ENCODE measurements around the gene SPATA19.

Gene SPATA19

DNA sequence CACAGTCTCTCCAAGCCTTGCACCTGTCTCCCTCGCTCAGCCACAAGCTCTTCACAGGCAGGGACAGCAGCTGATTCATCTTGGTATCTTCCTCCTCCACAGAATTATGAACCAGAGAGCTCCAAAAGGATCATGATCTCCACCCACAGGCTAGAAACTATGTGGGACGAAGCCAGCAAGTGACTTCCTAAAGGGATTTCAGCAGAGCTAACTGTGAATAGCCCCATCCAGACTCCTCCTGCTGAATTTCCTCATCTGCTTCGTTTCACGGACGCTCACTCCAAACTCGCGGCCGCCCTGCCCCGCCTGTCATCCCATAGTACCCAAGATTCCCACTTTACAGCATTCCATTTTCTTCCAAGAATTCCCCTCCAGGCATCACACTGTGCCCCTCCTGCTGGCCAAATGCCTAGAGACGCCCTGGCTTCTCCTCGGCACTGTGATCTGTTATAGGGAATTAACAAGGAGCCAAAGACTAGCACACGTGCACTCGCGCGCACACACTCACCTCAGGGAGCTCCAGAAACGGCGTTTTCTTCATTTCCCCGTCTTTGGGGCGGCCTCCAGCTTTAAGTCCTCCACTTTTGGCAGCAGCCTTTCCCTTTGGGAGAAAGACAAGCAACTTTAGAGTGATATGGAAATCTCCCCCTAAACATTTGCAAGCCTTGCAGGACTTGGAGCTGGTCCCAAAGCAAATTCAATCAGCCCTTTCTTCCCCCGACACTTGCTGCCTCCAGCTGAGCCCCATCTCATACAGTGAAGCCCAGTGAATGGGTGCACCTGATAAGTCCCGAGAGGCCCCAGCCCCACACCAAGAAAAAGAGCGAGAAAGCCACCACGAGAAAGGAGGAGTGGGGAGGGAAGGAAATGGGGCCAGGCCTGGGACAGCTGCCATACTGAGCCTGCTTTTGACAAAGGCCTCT lies 35.5 kb downstream of the SPATA19 start:
- no peak for DNase-seq
- peaks cover 0 to 8% (median 0%) of the 10 kb centered on the region in 4 donors for H3K4me1 ChIP-seq
- H3K27ac ChIP-seq = no peak overlapping the region
- H3K4me3 ChIP-seq = no peak overlapping the region
- no peaks in the 10 kb centered on the region for H3K36me3 ChIP-seq
- intact Hi-C loops (cut with DNase I; ENCODE audit: low total_unique reads) = no loop called here
- no peaks in the 10 kb centered on the region for H3K9me3 ChIP-seq
- TF ChIP-seq, protein P1, sequence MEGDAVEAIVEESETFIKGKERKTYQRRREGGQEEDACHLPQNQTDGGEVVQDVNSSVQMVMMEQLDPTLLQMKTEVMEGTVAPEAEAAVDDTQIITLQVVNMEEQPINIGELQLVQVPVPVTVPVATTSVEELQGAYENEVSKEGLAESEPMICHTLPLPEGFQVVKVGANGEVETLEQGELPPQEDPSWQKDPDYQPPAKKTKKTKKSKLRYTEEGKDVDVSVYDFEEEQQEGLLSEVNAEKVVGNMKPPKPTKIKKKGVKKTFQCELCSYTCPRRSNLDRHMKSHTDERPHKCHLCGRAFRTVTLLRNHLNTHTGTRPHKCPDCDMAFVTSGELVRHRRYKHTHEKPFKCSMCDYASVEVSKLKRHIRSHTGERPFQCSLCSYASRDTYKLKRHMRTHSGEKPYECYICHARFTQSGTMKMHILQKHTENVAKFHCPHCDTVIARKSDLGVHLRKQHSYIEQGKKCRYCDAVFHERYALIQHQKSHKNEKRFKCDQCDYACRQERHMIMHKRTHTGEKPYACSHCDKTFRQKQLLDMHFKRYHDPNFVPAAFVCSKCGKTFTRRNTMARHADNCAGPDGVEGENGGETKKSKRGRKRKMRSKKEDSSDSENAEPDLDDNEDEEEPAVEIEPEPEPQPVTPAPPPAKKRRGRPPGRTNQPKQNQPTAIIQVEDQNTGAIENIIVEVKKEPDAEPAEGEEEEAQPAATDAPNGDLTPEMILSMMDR (IDR thresholded peaks at IDR 0.05) = no peak
- peaks cover 0 to 13% of the 10 kb centered on the region in 2 donors for H3K27me3 ChIP-seq

DNA sequence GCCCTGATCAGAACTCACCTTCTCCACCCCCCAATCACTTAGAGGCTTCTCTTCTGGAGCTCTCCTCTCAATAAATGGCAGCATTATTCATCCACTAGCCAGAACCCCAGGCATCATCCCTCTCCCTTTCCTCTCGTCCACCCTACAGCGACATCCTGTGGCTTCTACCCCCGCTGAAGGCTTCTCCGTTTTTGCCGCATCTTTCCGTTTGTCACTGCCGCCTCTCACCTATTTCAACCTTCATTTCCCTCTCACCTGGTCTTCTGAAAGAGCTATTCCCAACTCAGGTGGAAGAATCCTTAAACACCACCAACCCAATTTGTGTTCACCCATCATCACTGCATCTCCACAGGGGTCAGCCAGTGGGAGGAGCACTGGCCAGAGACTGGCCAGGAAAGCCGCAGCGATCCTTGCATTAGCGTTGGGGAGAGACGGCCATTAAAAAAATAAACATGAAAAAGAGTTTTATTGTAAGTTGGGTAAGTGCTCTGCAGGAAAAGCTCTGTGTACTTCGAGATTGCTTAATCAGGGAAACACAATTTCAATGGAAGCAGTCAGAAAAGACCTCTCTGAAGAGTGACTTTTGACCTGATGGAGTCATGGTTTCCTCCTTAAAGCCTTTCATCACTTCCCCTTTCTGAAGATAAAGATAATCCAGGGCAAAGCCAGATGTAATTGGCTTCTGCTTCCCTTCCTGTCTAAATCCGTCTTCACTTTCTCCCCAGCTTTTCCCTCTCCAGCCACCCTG lies 36.7 kb downstream of the SPATA19 start:
- H3K4me1 ChIP-seq = peaks cover 0 to 8% (median 0%) of the 10 kb centered on the region in 4 donors
- intact Hi-C loops (cut with DNase I; ENCODE audit: low total_unique reads) = no loop called here
- TF ChIP-seq, protein P1 (IDR thresholded peaks at IDR 0.05) = no peak
- DNase-seq = no peak
- peaks cover 0 to 13% of the 10 kb centered on the region in 2 donors for H3K27me3 ChIP-seq
- no peak overlapping the region for H3K27ac ChIP-seq
- H3K4me3 ChIP-seq = no peak overlapping the region
- no peaks in the 10 kb centered on the region for H3K36me3 ChIP-seq
- H3K9me3 ChIP-seq = no peaks in the 10 kb centered on the region

DNA sequence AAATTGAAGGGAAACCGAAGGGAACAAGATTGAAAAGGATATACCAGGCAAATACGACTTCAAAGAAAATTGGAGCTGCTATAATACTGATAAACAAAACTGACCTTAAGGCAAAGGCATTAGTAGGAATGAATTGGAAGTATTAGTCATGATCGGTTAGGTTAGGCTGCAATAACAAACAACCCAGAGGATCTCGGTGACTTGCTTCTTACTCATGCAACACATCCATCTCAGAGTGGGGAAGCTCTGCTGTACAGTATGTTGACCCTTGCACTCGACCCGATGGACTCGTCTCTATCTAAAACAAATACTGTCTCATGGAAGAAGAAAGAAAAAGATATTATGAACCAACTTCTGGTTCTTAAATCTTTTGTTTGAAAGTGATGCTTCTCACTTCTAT lies 42.3 kb downstream of the SPATA19 start:
- intact Hi-C loops (cut with DNase I; ENCODE audit: low total_unique reads) = no loop called here
- H3K27ac ChIP-seq = no peak overlapping the region
- H3K4me3 ChIP-seq = no peak overlapping the region
- DNase-seq = no peak
- no peaks in the 10 kb centered on the region for H3K36me3 ChIP-seq
- H3K9me3 ChIP-seq = no peaks in the 10 kb centered on the region
- H3K27me3 ChIP-seq = no peaks in the 10 kb centered on the region
- TF ChIP-seq, protein P1 (IDR thresholded peaks at IDR 0.05) = no peak
- H3K4me1 ChIP-seq = no peaks in the 10 kb centered on the region

DNA sequence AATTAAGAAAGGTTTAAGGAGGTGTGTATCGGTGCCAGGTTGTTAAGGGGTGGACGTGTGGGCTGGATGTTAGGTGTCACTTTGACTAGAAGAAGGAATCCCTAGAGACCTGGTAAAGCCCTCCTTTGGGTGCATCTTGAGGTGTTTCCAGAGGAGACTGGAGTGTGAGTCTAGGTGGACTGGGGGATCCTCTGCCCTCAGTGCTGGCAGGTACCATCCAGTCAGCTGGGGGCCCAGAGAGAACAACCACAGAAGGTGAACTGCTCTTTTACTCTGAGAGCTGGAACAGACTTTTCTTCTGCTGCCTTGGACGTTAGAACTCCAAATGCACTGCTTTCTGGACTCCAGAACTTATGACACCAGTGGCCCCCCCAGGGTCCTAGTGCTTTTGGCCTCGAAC lies 44.0 kb downstream of the SPATA19 start:
- TF ChIP-seq, protein P1 (IDR thresholded peaks at IDR 0.05) = no peak
- H3K36me3 ChIP-seq = no peaks in the 10 kb centered on the region
- H3K9me3 ChIP-seq = no peaks in the 10 kb centered on the region
- no peaks in the 10 kb centered on the region for H3K27me3 ChIP-seq
- intact Hi-C loops (cut with DNase I; ENCODE audit: low total_unique reads) = no loop called here
- H3K4me3 ChIP-seq = no peak overlapping the region
- no peaks in the 10 kb centered on the region for H3K4me1 ChIP-seq
- no peak overlapping the region for H3K27ac ChIP-seq
- no peak for DNase-seq

DNA sequence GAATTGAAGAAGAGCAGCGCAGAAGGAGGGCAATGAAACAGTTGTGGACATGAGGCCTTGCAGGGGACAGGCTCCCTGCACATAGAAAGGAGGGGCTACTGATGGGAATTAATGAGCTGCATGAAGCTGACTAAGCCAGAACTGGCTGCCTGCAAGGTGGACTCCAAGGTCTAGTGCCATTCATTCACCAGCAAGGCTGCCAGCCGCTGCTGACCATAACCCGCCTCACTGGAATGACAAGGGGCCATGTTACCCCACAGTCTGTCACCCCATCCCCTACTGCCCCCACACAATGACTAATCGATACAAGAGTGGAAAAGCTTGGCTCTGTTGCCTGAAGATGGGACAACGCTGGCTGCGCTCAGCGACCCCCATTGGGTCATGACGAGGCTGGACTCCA lies 44.6 kb downstream of the SPATA19 start:
- no peaks in the 10 kb centered on the region for H3K4me1 ChIP-seq
- TF ChIP-seq, protein P1 (IDR thresholded peaks at IDR 0.05) = no peak
- intact Hi-C loops (cut with DNase I; ENCODE audit: low total_unique reads) = no loop called here
- H3K4me3 ChIP-seq = no peak overlapping the region
- no peaks in the 10 kb centered on the region for H3K36me3 ChIP-seq
- no peak for DNase-seq
- peaks cover 0 to 2% (median under 1%) of the 10 kb centered on the region in 3 donors for H3K9me3 ChIP-seq
- no peaks in the 10 kb centered on the region for H3K27me3 ChIP-seq
- H3K27ac ChIP-seq = no peak overlapping the region

Measured in tibial artery (tissue), 4 donors.